ENCODE measurements around the gene NLK. TPM values are rescaled to one million over a fixed set of nuclear protein-coding genes. Genes with fewer than 3 reads are reported as not detected.

The NLK gene
- total and polyA plus RNA-seq, 2 of the 13 experiments (the other 11 are each of a cell fraction or from before 2014, with no cell fraction given): 13.4 to 14.6 TPM

- in situ Hi-C loops (cut with HindIII; ENCODE audit: extremely low pct_ligation_motif_present, low pct_unique_long_range_greater_than_20kb) (no loop called here), intact Hi-C loops (cut with micrococcal nuclease; ENCODE audit: unreplicated experiment) (no loop called here)
- Histone ChIP-seq H3K27ac (ENCODE audit: extremely low read length, insufficient read depth, low read length) (no peak overlapping the region), H3K9ac (ENCODE audit: insufficient read depth, low read depth, low read length) (no peak overlapping the region), H4K20me1 (ENCODE audit: insufficient read depth, low read length) (no peaks in the 10 kb centered on the region), H3K4me3 (replicated peaks in 1 of 3; ENCODE audit: insufficient read depth in 1 of 3, low read depth in 2 of 3, low read length in 3 of 3) (no peak overlapping the region), H2AFZ (ENCODE audit: low read length) (no peak overlapping the region), H3K79me2 (ENCODE audit: insufficient read depth, low read length) (peaks cover 3% of the 10 kb centered on the region), H3K9me3 (ENCODE audit: low read length) (peaks cover 12% of the 10 kb centered on the region), H3K27me3 (ENCODE audit: control insufficient read depth in 1 of 2, insufficient read depth in 2 of 2, low read length in 2 of 2) (no peaks in the 10 kb centered on the region), H3K36me3 (replicated peaks in 1 of 2; ENCODE audit: control insufficient read depth in 1 of 2, insufficient read depth in 2 of 2, low read length in 2 of 2) (no peaks in the 10 kb centered on the region), H3K4me2 (ENCODE audit: low read depth, low read length) (no peak overlapping the region), H3K4me1 (ENCODE audit: insufficient read depth, low read length) (no peaks in the 10 kb centered on the region)
- FAIRE-seq (no peak), ATAC-seq (no peak), DNase-seq (ENCODE audit: low spot score) (no peak)
- CTCF ChIA-PET (ENCODE audit: low intra/inter-chr PET ratio, low total read pairs): no interaction called here
- BruUV-seq (replicated peaks): no TSS peak
- WGBS (ENCODE audit: low lambda C conversion rate): 94% methylated on average over 3 of the region's 3 CpGs
- TF ChIP-seq CBFB (CRISPR knock-in tag; IDR thresholded peaks at IDR 0.05): no peak
- TF ChIP-seq ZNF264 (CRISPR knock-in tag; IDR thresholded peaks at IDR 0.05): no peak
- TF ChIP-seq ZNF547 (CRISPR knock-in tag; IDR thresholded peaks at IDR 0.05): no peak
- no peak for TF ChIP-seq SKIL (CRISPR knock-in tag; IDR thresholded peaks at IDR 0.05; ENCODE audit: borderline replicate concordance)
- TF ChIP-seq IRF1 (CRISPR knock-in tag; IDR thresholded peaks at IDR 0.05; ENCODE audit: low read depth): no peak
- no peak for TF ChIP-seq TEAD2 (CRISPR knock-in tag; IDR thresholded peaks at IDR 0.05)
- no peak for TF ChIP-seq ZUFSP (CRISPR knock-in tag; IDR thresholded peaks at IDR 0.05; ENCODE audit: borderline replicate concordance)
- TF ChIP-seq ZNF652 (CRISPR knock-in tag; IDR thresholded peaks at IDR 0.05; ENCODE audit: borderline replicate concordance, low read depth): no peak
- no peak for TF ChIP-seq ZNF580 (CRISPR knock-in tag; IDR thresholded peaks at IDR 0.05; ENCODE audit: borderline replicate concordance, low read depth)
- TF ChIP-seq ZNF329 (CRISPR knock-in tag; IDR thresholded peaks at IDR 0.05; ENCODE audit: low read depth): no peak
- no peak for TF ChIP-seq SRSF4 (IDR thresholded peaks at IDR 0.05; ENCODE audit: low read depth, low read length, poor library complexity, severe bottlenecking)
- TF ChIP-seq DMAP1 (CRISPR knock-in tag; IDR thresholded peaks at IDR 0.05): no peak
- no peak for TF ChIP-seq TFDP2 (CRISPR knock-in tag; IDR thresholded peaks at IDR 0.05)
- TF ChIP-seq E2F2 (CRISPR knock-in tag; IDR thresholded peaks at IDR 0.05; ENCODE audit: borderline replicate concordance): no peak
- no peak for TF ChIP-seq ZNF563 (CRISPR knock-in tag; IDR thresholded peaks at IDR 0.05)
- no peak for TF ChIP-seq ATF4 (CRISPR knock-in tag; IDR thresholded peaks at IDR 0.05)
- TF ChIP-seq ZSCAN9 (CRISPR knock-in tag; IDR thresholded peaks at IDR 0.05; ENCODE audit: borderline replicate concordance): no peak
- no peak for TF ChIP-seq ZNF468 (CRISPR knock-in tag; IDR thresholded peaks at IDR 0.05)
- POLR2A ChIA-PET: no interaction called here
These were observed 31.5 kb downstream of the NLK start for GRCh38 chr17:28074010-28074409.
